ENCODE data around the gene SLC22A4. TPM values are rescaled to one million over a fixed set of nuclear protein-coding genes. Genes with fewer than 3 reads are reported as not detected.

Gene SLC22A4
- 0.26 and 0.28 TPM in 2 replicates for polyA plus RNA-seq (2013)

DNA sequence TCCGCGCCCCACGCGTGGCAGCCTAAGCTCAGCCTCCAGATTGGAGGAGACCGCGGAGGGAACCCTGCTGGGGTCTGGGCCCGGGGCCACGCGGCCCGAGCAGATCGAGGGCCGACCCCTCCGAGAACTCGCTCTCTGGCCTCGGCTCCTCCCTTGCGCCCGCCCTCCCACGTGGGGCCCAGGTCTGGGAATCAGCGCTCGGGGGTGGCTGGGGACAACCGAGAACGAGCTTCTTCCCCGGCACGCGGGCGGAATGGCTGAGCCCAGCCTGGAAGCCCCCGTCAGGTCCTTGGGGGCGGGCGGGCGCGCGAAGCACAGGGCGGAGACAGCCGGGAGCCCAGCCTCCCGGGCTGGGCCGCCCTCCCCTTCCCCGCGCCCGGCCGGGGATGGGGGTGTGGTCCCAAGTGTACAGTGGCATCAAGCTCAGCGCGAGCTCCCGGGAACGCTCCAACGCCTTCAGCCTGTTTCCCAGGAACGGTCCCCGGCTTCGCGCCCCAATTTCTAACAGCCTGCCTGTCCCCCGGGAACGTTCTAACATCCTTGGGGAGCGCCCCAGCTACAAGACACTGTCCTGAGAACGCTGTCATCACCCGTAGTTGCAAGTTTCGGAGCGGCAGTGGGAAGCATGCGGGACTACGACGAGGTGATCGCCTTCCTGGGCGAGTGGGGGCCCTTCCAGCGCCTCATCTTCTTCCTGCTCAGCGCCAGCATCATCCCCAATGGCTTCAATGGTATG is at the start of gene SLC22A4:
SLC22A4 (plus strand) TSS at position 403 of the 736 bp plus-strand sequence; CDS start at position 626, 223 bp downstream.
- Histone ChIP-seq H3K79me1 (ENCODE audit: low read length) (peaks cover 16% of the 10 kb centered on the region), H3K9ac (ENCODE audit: low read length) (peak within 1 kb of the TSS; percentile 75), H4K91ac (ENCODE audit: low read depth, low read length) (peak within 1 kb of the TSS; percentile 75), H3K4me2 (ENCODE audit: low read length) (peak within 1 kb of the TSS; percentile 100), H4K8ac (ENCODE audit: low read depth, low read length) (peak within 1 kb of the TSS; percentile 91), H2BK5ac (ENCODE audit: low read depth, low read length, poor library complexity) (peak within 1 kb of the TSS; percentile 85), H3K79me2 (ENCODE audit: control insufficient read depth, insufficient read depth, low read length, poor library complexity) (peaks cover 7% of the 10 kb centered on the region), H3K27ac (ENCODE audit: low read depth, low read length) (peak within 1 kb of the TSS; percentile 63), H3K4ac (ENCODE audit: low read depth, low read length) (peak within 1 kb of the TSS; percentile 50), H3K23ac (ENCODE audit: low read length) (no peak within 1 kb of the TSS), H2BK12ac (ENCODE audit: low read length) (peak within 1 kb of the TSS; percentile 29), H2AK5ac (ENCODE audit: low read length) (peak within 1 kb of the TSS; percentile 25), H3K9me3 (ENCODE audit: insufficient read depth, low read depth, low read length) (no peaks in the 10 kb centered on the region), H3K14ac (ENCODE audit: low read length) (peak within 1 kb of the TSS; percentile 78), H2AFZ (ENCODE audit: insufficient read depth, low read length, poor library complexity) (peak within 1 kb of the TSS; percentile 81), H2BK120ac (ENCODE audit: insufficient read depth, low read length, poor library complexity) (peak within 1 kb of the TSS; percentile 74), H3K36me3 (ENCODE audit: control insufficient read depth in 1 of 2, insufficient read depth in 2 of 2, low read length in 2 of 2) (no peaks in the 10 kb centered on the region), H3K4me3 (ENCODE audit: low read depth, low read length) (peak within 1 kb of the TSS; percentile 68), H3K18ac (ENCODE audit: low read length) (peak within 1 kb of the TSS; percentile 50), H3K4me1 (ENCODE audit: control insufficient read depth in 1 of 2, insufficient read depth in 2 of 2, low read length in 2 of 2) (peaks cover 11 to 15% of the 10 kb centered on the region in 2 experiments), H4K12ac (ENCODE audit: low read depth, low read length) (peak within 1 kb of the TSS; percentile 41), H3K27me3 (ENCODE audit: insufficient read depth, low read length) (no peaks in the 10 kb centered on the region)
- no CpG with 5 or more reads among the region's 63 CpGs for WGBS (ENCODE audit: extremely low coverage, insufficient coverage, insufficient read length)
- DNase-seq = peak; percentile 95 to 98

GRCh38 chr5:132245593-132245992 is 48.6 kb upstream of the SLC22A4 start:
- Histone ChIP-seq H4K12ac (ENCODE audit: low read depth, low read length) (no peak overlapping the region), H2AK5ac (ENCODE audit: low read length) (no peak overlapping the region), H3K27ac (ENCODE audit: low read depth, low read length) (no peak overlapping the region), H3K36me3 (ENCODE audit: control insufficient read depth in 1 of 2, insufficient read depth in 2 of 2, low read length in 2 of 2) (no peaks in the 10 kb centered on the region), H3K4me1 (ENCODE audit: control insufficient read depth in 1 of 2, insufficient read depth in 2 of 2, low read length in 2 of 2) (no peaks in the 10 kb centered on the region), H3K79me2 (ENCODE audit: control insufficient read depth, insufficient read depth, low read length, poor library complexity) (no peaks in the 10 kb centered on the region), H3K27me3 (ENCODE audit: insufficient read depth, low read length) (no peaks in the 10 kb centered on the region), H3K4ac (ENCODE audit: low read depth, low read length) (no peak overlapping the region), H3K79me1 (ENCODE audit: low read length) (no peaks in the 10 kb centered on the region), H3K23ac (ENCODE audit: low read length) (no peak overlapping the region), H2AFZ (ENCODE audit: insufficient read depth, low read length, poor library complexity) (no peak overlapping the region), H3K9ac (ENCODE audit: low read length) (no peak overlapping the region), H3K14ac (ENCODE audit: low read length) (no peak overlapping the region), H3K4me3 (ENCODE audit: low read depth, low read length) (no peak overlapping the region), H4K8ac (ENCODE audit: low read depth, low read length) (no peak overlapping the region), H2BK12ac (ENCODE audit: low read length) (no peak overlapping the region), H3K9me3 (ENCODE audit: insufficient read depth, low read depth, low read length) (peaks cover 6% of the 10 kb centered on the region), H2BK5ac (ENCODE audit: low read depth, low read length, poor library complexity) (no peak overlapping the region), H3K18ac (ENCODE audit: low read length) (no peak overlapping the region), H4K91ac (ENCODE audit: low read depth, low read length) (no peak overlapping the region), H3K4me2 (ENCODE audit: low read length) (no peak overlapping the region), H2BK120ac (ENCODE audit: insufficient read depth, low read length, poor library complexity) (no peak overlapping the region)
- no CpG with 5 or more reads among the region's 1 CpG for WGBS (ENCODE audit: extremely low coverage, insufficient coverage, insufficient read length)
- DNase-seq = no peak

GRCh38 chr5:132246806-132247205 is 47.4 kb upstream of the SLC22A4 start:
- Histone ChIP-seq H3K4me1 (ENCODE audit: control insufficient read depth in 1 of 2, insufficient read depth in 2 of 2, low read length in 2 of 2) (no peaks in the 10 kb centered on the region), H3K27ac (ENCODE audit: low read depth, low read length) (no peak overlapping the region), H4K91ac (ENCODE audit: low read depth, low read length) (no peak overlapping the region), H2AFZ (ENCODE audit: insufficient read depth, low read length, poor library complexity) (no peak overlapping the region), H3K79me1 (ENCODE audit: low read length) (no peaks in the 10 kb centered on the region), H3K18ac (ENCODE audit: low read length) (no peak overlapping the region), H4K12ac (ENCODE audit: low read depth, low read length) (no peak overlapping the region), H3K14ac (ENCODE audit: low read length) (no peak overlapping the region), H3K23ac (ENCODE audit: low read length) (no peak overlapping the region), H2BK12ac (ENCODE audit: low read length) (no peak overlapping the region), H2AK5ac (ENCODE audit: low read length) (no peak overlapping the region), H3K4ac (ENCODE audit: low read depth, low read length) (no peak overlapping the region), H3K27me3 (ENCODE audit: insufficient read depth, low read length) (no peaks in the 10 kb centered on the region), H2BK5ac (ENCODE audit: low read depth, low read length, poor library complexity) (no peak overlapping the region), H3K9ac (ENCODE audit: low read length) (no peak overlapping the region), H3K36me3 (ENCODE audit: control insufficient read depth in 1 of 2, insufficient read depth in 2 of 2, low read length in 2 of 2) (no peaks in the 10 kb centered on the region), H3K4me3 (ENCODE audit: low read depth, low read length) (no peak overlapping the region), H2BK120ac (ENCODE audit: insufficient read depth, low read length, poor library complexity) (no peak overlapping the region), H3K9me3 (ENCODE audit: insufficient read depth, low read depth, low read length) (peaks cover 6% of the 10 kb centered on the region), H3K4me2 (ENCODE audit: low read length) (no peak overlapping the region), H3K79me2 (ENCODE audit: control insufficient read depth, insufficient read depth, low read length, poor library complexity) (no peaks in the 10 kb centered on the region), H4K8ac (ENCODE audit: low read depth, low read length) (no peak overlapping the region)
- no peak for DNase-seq

DNA sequence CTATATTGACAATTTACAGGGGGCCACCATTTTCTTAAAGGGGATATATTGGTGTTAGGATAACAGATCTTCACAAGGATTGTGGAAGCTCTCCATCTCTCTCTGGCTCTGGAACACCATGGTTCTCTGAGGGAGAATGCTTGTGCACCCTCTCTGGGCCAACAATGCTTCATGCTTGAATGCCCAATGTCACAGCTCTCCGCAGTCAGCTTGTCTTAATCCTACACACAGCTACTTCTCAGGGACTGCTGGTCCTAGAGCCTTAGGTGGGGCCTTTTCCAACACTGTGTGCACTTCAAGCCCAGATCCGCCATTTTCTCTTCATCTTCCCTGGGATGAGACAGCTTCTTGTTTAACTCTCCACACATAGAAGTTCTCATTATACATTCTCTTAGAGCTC is 43.6 kb upstream of the SLC22A4 start:
- H3K79me2 ChIP-seq (ENCODE audit: control insufficient read depth, insufficient read depth, low read length, poor library complexity) = no peaks in the 10 kb centered on the region
- no peak overlapping the region for H3K4me2 ChIP-seq (ENCODE audit: low read length)
- DNase-seq = no peak
- H4K8ac ChIP-seq (ENCODE audit: low read depth, low read length) = no peak overlapping the region
- no peak overlapping the region for H3K18ac ChIP-seq (ENCODE audit: low read length)
- no peak overlapping the region for H3K23ac ChIP-seq (ENCODE audit: low read length)
- peaks cover 2% of the 10 kb centered on the region for H3K9me3 ChIP-seq (ENCODE audit: insufficient read depth, low read depth, low read length)
- H3K27ac ChIP-seq (ENCODE audit: low read depth, low read length) = no peak overlapping the region
- H2BK120ac ChIP-seq (ENCODE audit: insufficient read depth, low read length, poor library complexity) = no peak overlapping the region
- no peak overlapping the region for H4K91ac ChIP-seq (ENCODE audit: low read depth, low read length)
- H2BK12ac ChIP-seq (ENCODE audit: low read length) = no peak overlapping the region
- H4K12ac ChIP-seq (ENCODE audit: low read depth, low read length) = no peak overlapping the region
- no peak overlapping the region for H3K14ac ChIP-seq (ENCODE audit: low read length)
- no peak overlapping the region for H2AFZ ChIP-seq (ENCODE audit: insufficient read depth, low read length, poor library complexity)
- H3K4me1 ChIP-seq (ENCODE audit: control insufficient read depth in 1 of 2, insufficient read depth in 2 of 2, low read length in 2 of 2) = no peaks in the 10 kb centered on the region
- H3K36me3 ChIP-seq (ENCODE audit: control insufficient read depth in 1 of 2, insufficient read depth in 2 of 2, low read length in 2 of 2) = no peaks in the 10 kb centered on the region
- H3K79me1 ChIP-seq (ENCODE audit: low read length) = no peaks in the 10 kb centered on the region
- no peak overlapping the region for H3K4ac ChIP-seq (ENCODE audit: low read depth, low read length)
- H3K4me3 ChIP-seq (ENCODE audit: low read depth, low read length) = no peak overlapping the region
- H3K9ac ChIP-seq (ENCODE audit: low read length) = peak overlapping the region; percentile 11
- H2BK5ac ChIP-seq (ENCODE audit: low read depth, low read length, poor library complexity) = no peak overlapping the region
- H3K27me3 ChIP-seq (ENCODE audit: insufficient read depth, low read length) = no peaks in the 10 kb centered on the region
- no peak overlapping the region for H2AK5ac ChIP-seq (ENCODE audit: low read length)
- no CpG with 5 or more reads among the region's 2 CpGs for WGBS (ENCODE audit: extremely low coverage, insufficient coverage, insufficient read length)
